NCI-H2171 treated with DMSO at 0.1 percent for 48 hours (cell line): ENCODE data around the gene UFD1.
"Not testable (repeated sequence)": the region's sequence is repeated elsewhere in the genome, so short reads cannot be mapped to it uniquely, and the experiment has no call there.

ENCODE experiments used
- DNase-seq: peaks from one replicate; lab custom pipeline; 2025; lab: John Stamatoyannopoulos, UW

UFD1 gene

GRCh38 chr22:19449422-19449767 is 29.6 kb downstream of the UFD1 start:
- DNase-seq, result no peak

GRCh38 chr22:19448739-19449421 is 30.1 kb downstream of the UFD1 start:
- DNase-seq, result no peak

- peak; percentile 97 for DNase-seq
Observed at GRCh38 chr22:19448076-19448607, 30.9 kb downstream of the UFD1 start.

GRCh38 chr22:19447330-19448075 is 31.5 kb downstream of the UFD1 start, which contains the start of gene C22orf39:
C22orf39 (minus strand) TSS chr22:19447711; CDS start chr22:19447688, 23 bp downstream.
- peak; percentile 98 for DNase-seq

- no peak for DNase-seq
Observed at GRCh38 chr22:19446603-19447329, 32.2 kb downstream of the UFD1 start.

GRCh38 chr22:19445279-19445982 is 33.6 kb downstream of the UFD1 start:
- not testable (repeated sequence) for DNase-seq

- DNase-seq, result no peak
Observed at GRCh38 chr22:19443544-19444211, 35.3 kb downstream of the UFD1 start.

GRCh38 chr22:19442166-19442565 is 36.8 kb downstream of the UFD1 start:
- DNase-seq, result no peak

GRCh38 chr22:19440411-19441195 is 38.4 kb downstream of the UFD1 start:
- DNase-seq, result no peak

- peak; percentile 98 for DNase-seq
Observed at GRCh38 chr22:19438298-19438697, 40.7 kb downstream of the UFD1 start.

GRCh38 chr22:19436444-19437161 is 42.4 kb downstream of the UFD1 start:
- peak; percentile 91 for DNase-seq

- no peak for DNase-seq
Observed at GRCh38 chr22:19434829-19435580, 44.0 kb downstream of the UFD1 start.

- no peak for DNase-seq
Observed at GRCh38 chr22:19434401-19434800, 44.6 kb downstream of the UFD1 start.

- peak; percentile 89 for DNase-seq
Observed at GRCh38 chr22:19432133-19432851, 46.7 kb downstream of the UFD1 start, which contains the start of gene MRPL40. MRPL40 (plus strand) TSS chr22:19432545; CDS start chr22:19432555, 10 bp downstream.

GRCh38 chr22:19431649-19432132 is 47.3 kb downstream of the UFD1 start, which contains the start of gene HIRA:
HIRA (minus strand) TSS chr22:19431733; CDS start chr22:19431476, 257 bp downstream.
- peak; percentile 78 for DNase-seq

GRCh38 chr22:19430890-19431541 is 48.0 kb downstream of the UFD1 start:
- peak; percentile 33 for DNase-seq
